GM12874 (cell line): ENCODE results near the gene B3GALT6.

Experiments
- TF ChIP-seq, protein P1 (sequence below): IDR thresholded peaks from 2 replicates; pipeline ENCODE4 v1.5.1; 2011; ENCODE audit warnings: low read depth, mild to moderate bottlenecking, control low read depth, low read length, moderate library complexity; ENCODE audit not compliant: insufficient read depth

B3GALT6 gene

DNA sequence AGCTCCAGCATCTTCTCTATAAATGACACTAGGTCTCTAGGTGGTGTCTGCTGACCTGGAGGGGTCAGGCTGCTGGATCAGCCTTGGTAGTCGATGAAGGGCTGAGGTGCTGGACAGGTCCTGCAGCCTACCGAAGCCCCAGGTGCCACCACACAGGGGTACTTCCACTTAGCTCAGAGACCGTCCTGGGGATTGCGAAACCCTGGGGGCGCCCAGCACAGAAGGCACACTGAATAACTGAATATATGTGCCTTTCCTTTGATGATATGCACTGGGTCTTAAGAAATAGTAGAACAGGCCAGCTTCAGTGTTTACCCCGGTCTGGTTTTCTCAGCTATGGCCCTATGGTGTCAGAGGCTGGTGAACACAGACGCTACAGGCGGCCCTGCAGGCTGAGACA is 30.7 kb downstream of the B3GALT6 start:
- TF ChIP-seq, protein P1, sequence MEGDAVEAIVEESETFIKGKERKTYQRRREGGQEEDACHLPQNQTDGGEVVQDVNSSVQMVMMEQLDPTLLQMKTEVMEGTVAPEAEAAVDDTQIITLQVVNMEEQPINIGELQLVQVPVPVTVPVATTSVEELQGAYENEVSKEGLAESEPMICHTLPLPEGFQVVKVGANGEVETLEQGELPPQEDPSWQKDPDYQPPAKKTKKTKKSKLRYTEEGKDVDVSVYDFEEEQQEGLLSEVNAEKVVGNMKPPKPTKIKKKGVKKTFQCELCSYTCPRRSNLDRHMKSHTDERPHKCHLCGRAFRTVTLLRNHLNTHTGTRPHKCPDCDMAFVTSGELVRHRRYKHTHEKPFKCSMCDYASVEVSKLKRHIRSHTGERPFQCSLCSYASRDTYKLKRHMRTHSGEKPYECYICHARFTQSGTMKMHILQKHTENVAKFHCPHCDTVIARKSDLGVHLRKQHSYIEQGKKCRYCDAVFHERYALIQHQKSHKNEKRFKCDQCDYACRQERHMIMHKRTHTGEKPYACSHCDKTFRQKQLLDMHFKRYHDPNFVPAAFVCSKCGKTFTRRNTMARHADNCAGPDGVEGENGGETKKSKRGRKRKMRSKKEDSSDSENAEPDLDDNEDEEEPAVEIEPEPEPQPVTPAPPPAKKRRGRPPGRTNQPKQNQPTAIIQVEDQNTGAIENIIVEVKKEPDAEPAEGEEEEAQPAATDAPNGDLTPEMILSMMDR, result no peak

DNA sequence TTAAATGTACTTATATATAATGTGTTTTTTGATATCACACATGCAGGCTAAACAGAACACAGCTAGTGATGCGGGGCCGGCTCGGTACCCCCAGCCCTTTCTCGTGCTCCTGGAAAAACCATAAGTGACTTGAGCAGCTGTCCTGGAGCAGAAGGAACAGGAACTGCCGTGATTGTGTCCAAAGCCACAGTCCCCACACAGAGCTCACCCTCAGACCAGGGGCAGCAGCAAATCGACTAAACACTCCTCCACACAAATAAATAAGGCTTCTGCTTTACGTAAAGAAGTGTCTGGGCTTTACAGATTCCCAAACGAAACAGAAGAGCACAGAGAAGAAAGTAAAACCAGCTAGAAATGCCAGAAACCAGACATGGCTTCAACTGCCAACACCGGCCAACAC is 32.0 kb downstream of the B3GALT6 start:
- TF ChIP-seq, protein P1, result no peak

DNA sequence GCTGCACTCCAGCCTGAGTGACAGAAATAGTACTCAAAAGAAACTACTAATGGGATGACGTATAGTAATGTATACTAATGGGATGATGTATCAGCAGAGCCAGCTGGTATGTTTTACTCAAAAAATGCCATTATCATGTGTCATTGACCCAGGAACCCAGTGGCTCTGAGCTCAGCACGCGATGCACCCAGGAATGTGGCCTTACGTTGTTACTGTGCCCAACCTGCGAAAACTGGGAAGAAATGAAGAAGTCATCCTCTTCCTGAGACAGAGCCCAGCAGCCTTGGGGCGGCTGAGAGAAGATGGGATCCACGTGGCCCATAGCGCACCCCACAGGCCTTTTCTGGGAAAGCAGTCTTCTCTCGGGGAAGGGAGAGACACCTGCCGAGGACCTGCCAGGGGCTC is 32.8 kb downstream of the B3GALT6 start:
- TF ChIP-seq, protein P1, result 0 out of 2 replicates have a peak, but pooled peaks have one; percentile 8

DNA sequence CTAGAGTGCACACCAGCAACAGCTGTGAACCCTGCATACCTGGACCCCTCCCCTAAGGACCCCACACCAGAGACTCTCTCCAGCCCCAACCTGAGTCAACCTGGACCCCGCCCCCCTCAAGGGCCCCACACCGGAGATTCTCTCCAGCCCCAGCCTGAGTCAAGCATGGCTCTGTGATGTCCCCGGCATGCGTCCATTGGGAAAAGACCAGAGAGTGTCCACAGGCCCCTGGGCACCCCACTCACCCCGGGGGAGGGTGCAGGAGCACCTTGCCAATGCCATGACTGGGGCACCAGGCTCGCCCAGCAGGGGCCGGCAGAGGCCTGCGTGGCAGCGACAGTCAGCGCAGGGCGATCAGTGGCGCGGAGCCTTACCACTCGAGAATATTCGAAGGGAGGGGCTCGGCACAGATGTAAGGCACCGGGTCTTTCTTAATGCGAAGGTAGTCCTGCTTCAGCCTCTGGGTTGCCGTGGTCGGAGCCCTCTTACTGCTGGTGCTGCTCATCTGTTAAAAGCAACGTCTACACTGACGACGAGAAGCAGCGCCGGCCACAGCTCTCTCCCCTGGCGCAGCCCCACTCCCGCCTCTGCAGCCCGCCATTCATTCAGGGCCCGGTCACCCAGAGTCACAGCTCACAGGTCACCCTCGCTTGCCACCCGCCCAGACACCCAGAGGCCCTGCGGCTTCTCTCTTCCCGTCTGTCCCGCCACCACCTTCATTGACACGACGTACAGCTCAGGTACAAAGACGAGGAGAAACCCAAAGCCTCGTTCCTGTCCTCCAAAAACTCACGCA is 35.6 kb downstream of the B3GALT6 start:
- TF ChIP-seq, protein P1, result no peak

DNA sequence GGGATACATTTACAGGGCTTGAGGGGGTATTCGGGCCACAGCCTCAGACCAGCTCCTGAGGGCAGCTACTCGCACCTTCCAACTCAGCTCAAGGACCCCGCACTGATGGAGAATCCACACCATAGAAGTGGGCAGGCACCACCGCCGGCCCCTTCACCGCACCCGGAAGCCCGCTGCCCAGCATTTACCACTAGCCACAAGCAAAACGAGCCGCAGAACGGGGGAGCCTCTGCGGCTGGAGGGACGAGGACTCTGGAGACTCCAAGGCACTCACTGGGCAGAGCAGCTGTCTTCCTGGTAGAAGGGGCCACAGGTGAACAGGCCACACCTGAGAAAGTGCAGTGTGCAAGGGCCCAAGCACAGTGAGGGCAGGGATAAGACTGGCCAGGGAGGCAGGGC is 36.2 kb downstream of the B3GALT6 start:
- TF ChIP-seq, protein P1, result no peak

DNA sequence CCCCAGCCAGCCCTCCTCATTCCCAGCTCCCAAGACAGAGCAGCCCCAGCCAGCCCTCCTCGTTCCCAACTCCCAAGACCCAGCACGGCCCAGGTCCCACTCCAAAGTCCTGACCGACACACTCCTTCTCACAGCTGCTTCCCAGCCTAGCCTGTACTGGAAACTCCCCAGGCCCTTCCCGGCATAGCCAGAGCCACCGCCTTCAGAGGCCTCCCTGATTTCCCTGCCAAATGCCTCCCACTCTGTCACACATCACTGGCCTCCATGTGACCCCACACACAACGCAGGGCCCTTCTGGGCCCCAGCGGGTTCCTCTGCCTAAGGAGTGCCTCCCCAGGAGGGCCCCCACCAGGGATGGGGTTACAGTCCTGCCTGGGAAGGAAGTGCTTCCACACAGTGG is 38.8 kb downstream of the B3GALT6 start:
- TF ChIP-seq, protein P1, result no peak

DNA sequence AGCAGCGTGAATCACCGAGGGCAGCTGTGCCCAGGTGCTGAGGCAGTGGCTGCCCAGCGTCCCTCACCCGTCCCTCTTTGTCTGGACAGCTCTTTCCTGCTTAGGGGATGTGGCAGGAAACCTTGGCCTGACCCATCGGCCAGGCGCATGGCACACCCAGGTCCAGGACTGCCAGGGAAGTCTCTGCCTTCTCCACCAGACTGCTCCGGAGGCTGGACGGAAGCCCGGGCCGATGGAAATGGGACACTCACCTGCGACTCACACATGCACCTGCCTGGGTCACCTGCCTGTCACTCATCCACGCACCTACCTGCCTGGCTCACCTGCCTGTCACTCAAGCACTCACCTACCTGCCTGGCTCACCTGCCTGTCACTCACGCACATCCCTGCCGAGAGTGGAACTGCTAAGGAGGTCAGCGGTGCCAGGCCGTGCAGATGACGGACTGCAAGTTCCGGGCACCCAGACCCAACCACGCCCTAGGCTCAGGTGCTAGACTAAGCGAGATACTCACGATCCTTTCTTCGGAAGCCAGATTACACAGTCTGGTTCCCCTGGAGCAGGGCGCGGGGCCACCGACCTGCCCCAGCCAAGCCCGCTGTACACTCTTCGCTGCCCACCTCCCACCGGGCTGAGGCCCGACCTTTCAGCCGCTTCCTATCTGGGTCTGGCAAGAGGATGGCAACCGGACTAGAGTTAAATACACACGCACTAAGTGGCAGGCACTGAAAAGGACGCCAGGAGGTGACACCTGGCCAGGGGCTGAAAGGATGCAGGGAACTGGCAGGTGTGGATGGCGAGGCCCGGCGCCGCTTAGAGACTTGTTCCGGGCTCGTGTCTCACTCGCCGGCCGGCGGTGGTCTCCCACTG is 40.5 kb downstream of the B3GALT6 start:
- TF ChIP-seq, protein P1, result no peak
